ENCODE measurements around the gene MAPK12. TPM values are rescaled to one million over a fixed set of nuclear protein-coding genes. Genes with fewer than 3 reads are reported as not detected.

Gene MAPK12
- total and polyA plus RNA-seq, 9 of the 15 experiments (the other 6 are each of a cell fraction or from before 2014, with no cell fraction given), result 0.79 to 71.5 (median 32.8) TPM

DNA sequence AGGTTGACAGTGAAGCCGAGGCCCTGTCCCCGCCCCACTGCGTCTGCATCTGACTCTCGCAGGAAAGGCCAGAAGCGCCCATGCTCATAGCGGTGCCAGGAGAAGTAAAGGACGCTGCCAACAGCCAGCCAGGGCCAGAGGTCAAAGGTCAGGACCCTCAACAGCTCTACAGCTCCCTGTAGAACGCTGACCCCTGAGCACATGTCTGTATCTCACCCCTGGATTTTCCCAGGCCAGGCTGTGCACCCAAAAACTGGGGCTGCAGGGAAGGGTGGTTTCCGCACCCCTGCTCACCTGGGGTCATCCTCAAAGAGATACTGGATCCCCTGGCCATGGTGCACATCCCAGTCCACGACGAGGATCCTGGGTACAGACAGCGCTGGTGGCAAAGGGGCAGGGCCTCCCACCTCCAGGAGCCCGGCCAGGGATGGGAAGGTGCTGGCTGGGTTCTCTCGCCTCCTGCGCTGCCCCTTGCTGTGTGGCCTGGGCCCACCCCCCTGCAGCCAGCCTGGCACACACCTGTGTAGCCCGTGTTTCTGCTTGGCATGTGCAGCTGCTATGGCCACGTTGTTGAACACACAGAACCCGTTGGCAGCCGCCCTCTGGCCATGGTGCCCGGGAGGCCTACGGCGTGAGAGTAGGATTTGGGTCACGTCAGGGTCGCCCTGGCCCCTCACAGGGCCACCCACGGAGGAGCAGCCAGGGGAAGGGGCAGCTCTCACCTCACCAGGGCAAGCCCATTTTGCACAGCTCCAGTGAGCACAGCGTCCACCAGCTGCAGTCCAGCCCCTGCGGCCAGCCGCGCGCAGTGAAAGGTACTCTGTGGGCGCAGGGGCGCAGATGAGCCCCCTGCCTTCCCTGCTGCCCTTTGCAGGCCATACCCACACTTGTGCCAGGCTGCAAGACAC is 11.9 kb downstream of the MAPK12 start (continued):
- TF ChIP-seq, protein P1, sequence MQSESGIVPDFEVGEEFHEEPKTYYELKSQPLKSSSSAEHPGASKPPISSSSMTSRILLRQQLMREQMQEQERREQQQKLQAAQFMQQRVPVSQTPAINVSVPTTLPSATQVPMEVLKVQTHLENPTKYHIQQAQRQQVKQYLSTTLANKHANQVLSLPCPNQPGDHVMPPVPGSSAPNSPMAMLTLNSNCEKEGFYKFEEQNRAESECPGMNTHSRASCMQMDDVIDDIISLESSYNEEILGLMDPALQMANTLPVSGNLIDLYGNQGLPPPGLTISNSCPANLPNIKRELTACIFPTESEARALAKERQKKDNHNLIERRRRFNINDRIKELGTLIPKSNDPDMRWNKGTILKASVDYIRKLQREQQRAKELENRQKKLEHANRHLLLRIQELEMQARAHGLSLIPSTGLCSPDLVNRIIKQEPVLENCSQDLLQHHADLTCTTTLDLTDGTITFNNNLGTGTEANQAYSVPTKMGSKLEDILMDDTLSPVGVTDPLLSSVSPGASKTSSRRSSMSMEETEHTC (IDR thresholded peaks at IDR 0.05), result no peak
- no peak for TF ChIP-seq CREM (IDR thresholded peaks at IDR 0.05; ENCODE audit: low read depth)
- TF ChIP-seq, protein P2, sequence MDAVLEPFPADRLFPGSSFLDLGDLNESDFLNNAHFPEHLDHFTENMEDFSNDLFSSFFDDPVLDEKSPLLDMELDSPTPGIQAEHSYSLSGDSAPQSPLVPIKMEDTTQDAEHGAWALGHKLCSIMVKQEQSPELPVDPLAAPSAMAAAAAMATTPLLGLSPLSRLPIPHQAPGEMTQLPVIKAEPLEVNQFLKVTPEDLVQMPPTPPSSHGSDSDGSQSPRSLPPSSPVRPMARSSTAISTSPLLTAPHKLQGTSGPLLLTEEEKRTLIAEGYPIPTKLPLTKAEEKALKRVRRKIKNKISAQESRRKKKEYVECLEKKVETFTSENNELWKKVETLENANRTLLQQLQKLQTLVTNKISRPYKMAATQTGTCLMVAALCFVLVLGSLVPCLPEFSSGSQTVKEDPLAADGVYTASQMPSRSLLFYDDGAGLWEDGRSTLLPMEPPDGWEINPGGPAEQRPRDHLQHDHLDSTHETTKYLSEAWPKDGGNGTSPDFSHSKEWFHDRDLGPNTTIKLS (IDR thresholded peaks at IDR 0.05; ENCODE audit: borderline replicate concordance, low read depth), result no peak
- peak; percentile 46 for TF ChIP-seq RBM22 (IDR thresholded peaks at IDR 0.05; ENCODE audit: low read depth, low read length, poor library complexity, severe bottlenecking)
- TF ChIP-seq HMG20A (CRISPR knock-in tag; conservative IDR thresholded peaks at IDR 0.05), result no peak
- TF ChIP-seq ZNF224 (CRISPR knock-in tag; IDR thresholded peaks at IDR 0.05), result no peak
